Fibroblast of skin of abdomen (primary cell): Measurements from ENCODE around the gene ANO1.
"Not testable (repeated sequence)": the region's sequence is repeated elsewhere in the genome, so short reads cannot be mapped to it uniquely, and the experiment has no call there.

ENCODE experiments used
- DNase-seq: peaks from one replicate; pipeline ENCODE4 v3.0.0-alpha.2; 2013

The ANO1 gene

DNA sequence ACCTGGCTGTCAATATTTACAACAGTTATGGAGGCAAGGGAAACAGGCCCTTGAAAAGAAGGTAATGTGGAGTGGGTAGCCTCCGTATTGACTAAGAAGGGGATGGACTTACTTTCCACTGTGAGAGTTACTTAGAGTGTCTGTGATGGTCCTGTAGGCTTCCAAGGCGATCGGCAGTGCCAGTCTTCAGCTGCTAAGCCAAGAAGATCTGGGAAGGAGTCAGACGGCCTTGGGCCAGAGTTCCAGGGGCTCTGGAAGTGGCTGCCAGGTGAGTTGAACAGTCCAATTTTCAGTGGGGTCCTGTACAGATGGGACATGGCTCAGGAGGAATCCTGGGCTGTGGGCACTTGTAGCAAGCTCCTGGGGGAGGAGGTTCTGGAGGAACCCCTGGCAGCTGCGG lies 139.3 kb downstream of the ANO1 start:
- not testable (repeated sequence) for DNase-seq

DNA sequence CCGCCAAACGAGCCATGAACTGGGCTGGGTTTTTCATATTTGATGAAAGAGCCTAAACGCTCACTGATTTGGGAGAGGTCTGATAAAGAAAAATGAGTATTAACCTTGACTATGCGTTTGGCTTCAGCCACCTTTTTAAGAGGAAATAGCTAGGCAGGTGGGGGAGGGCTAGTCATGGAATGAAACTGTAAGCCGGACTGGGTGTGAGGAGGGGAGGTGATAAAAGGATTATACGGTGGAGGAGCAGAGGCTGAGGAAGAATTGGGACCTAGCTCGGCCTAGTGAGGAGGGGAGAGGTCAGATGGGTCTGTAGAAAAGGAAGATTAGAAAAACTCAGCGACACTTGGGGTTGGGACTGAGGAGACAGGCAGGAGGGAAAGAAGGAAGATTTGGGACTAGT lies 140.0 kb downstream of the ANO1 start:
- DNase-seq, result not testable (repeated sequence)

DNA sequence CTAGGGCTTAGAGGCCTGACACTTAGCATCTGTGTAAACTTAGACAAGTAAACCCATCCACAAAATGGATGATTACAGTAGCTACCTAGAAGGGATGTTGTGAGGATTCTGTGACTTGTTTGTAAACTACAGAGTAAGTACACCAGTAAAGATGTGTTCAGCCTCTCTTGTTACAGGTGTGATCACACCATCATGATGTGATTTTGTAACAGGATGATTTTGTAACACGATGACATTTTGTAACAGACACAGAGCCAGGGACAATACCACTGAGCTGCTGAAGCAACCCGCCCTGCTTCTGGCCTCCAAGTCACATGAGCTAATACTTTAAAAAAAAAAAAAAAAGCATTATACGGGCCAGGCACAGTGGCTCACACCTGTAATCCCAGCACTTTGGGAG lies 142.0 kb downstream of the ANO1 start:
- DNase-seq, result no peak

GRCh38 chr11:70220920-70221319 lies 142.8 kb downstream of the ANO1 start:
- no peak for DNase-seq

DNA sequence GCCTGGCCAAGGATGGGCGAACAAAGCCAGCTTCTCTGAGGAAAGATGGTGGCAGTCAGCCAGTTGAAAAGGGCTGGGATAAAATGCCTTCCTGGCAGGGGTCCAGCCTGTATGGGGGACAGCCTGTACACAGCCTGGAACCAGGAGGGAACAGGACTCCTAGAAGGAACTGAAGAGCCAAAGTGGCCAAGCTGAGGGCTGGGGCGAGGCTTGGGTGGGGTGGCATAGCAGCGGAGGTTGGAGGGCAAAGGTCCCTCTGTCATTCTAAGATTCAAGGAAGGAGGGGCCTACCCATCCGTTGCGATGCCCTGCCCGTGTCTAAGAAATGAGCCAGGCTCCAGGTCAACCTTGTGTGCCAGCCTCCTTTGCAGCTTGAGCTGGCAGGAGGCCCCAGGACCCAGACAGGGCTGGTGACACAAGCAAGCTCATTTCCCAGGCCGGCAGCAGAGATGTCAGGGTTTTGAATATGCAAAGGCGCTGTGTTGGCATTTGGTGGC lies 147.6 kb downstream of the ANO1 start:
- no peak for DNase-seq

DNA sequence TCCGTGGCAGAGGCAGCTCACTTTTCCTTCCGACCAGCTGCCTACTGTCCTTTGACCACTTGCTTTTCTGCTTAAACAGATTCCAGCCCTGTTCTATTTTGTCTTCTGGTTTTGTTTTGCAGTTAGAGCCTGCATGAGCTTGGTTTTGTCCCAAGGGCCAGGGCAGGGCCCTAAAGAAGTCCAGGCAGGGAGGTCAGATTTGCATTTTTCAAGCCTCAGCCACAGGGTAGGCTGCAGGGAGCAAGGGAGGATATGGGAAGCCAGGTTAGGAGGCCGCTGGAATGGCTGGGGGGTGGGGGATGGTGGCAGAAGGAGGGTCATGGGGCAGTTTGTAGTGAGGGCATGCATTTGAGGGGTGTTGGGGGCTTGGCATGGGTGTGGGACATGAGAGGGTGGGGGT lies 148.1 kb downstream of the ANO1 start:
- DNase-seq, result no peak

DNA sequence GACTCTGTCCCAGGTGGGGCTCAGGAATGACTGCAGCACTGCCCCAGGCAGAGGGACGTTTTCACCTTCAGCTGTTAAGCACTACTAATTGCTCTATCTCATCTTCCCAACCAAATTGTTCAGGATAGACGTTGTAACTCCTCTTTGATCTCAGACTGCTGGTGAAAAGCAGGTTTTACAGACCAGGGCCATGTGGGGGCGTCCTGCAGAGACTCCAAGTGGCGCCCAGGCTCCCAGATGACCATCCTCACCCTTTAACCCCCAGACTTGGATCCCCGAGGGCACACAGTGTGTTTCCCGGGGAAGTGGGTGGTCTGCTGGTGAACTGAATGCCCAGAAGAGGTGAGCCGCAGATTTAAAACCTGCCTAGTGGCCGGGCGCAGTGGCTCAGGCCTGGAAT lies 148.8 kb downstream of the ANO1 start:
- no peak for DNase-seq

- no peak for DNase-seq
Observed at GRCh38 chr11:70229737-70230136, 151.6 kb downstream of the ANO1 start.

DNA sequence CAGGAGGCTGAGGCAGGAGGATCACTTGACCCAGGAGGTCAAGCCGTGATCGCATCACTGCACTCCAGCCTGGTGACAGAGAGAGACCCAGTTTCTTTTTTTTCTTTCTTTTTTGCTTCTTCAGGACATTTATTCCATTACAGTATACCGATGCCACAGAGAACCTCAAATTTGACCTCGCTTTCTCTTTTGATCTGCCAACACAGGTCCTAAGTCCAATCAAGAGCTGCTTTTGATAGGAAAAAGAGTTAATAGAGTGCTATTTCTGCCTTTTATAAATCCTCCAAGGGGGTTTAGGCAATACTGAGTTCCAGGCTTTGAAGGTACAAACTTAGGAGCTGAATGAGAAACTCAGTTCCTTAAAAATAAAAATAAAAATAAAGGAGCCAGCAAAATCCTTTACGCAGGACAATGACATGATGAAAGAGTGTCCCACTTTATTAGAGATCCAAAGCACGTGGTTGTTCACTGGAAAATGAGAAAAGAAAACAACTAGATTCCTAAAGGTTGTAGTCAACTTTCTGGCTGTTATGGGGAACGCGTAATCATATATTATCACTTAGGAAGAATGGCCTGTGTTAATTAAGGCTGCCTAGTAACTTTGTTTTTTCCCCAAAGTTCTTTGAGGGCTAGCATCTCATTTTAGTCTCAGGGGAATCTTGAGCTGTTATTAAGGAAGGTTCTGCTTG lies 152.2 kb downstream of the ANO1 start:
- DNase-seq, result no peak

DNA sequence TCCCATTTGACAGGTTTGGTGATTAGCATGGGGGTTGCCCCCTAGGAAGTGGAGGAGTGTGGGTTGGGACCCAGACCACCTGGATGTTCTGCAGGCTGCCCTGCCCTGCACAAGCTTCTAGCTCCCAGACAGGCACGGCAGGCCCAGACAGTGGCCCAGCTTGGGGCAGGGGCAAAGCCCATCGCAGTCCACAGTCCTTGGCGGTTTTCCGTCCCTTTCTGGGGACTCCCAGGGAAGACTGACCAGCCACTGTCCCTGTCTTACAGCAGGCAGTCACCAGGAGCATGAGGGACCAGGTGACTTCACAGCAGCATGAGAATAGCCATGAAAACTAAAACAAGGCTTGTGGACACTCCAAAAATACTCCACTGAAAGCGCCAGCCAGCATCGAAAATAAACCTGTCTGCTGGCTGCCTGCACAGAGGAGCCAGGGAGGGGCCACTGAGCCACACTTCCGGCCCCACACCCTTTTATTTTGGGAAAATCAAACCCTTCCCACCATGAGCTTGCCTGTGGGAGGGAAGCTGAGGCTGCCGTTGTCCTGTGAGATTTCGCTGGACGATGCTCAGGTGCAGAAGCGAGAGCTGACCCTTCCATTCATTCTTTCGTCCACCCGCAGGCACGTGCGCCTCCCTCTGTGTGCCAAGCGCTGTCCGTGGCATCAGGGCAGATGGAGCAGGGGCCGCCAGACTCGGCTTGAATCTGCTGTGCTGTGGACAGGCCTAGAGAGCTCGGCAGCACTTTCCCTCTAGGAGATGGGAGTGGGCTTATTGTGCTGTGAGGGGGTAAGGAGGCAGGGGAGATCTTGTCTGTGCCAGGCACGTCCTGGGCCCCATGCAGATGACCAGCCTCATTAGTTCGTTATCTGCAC lies 153.0 kb downstream of the ANO1 start:
- DNase-seq, result no peak

DNA sequence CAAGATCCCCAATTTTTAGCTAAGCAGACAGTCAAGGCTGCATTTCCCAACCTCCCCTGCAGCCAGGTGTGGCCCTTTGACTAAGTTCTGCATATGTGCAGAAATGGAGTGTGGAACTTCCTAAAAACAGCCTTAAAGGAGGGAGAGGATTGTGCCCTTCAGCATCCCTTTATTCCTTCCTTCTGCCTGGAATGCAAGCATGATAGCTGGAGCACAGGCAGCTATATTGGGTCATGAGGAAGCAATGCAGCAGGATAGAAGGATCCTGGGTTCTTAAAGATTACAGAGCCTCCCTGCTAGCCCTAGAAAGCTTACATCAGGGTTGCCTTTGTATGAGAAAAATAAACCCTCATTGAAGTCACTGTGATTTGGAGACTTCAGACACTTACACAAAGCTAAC lies 154.9 kb downstream of the ANO1 start:
- DNase-seq, result no peak

DNA sequence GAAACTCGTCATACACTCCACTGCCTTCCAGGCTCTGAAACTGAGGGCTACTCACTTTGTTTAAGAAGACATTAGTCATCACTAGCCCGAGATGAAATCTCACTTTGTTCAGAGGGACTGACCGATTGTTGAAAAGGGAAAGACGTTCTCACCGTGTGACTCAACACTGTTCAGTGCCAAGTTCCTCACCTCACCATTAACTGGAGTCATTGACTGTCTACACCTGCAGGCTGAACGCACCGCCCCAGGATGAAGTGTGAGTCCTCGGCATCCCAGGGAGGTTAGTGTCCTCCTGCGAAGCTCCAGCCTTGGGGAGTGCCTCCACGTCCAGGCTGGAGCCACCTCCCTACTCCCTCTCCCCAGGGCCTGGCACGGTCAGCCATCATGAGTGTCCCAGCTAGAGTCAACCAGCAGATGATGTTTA lies 155.4 kb downstream of the ANO1 start:
- DNase-seq, result peak; percentile 50

GRCh38 chr11:70233962-70234361 lies 155.8 kb downstream of the ANO1 start:
- DNase-seq, result no peak
